ENCODE results near the gene OXCT2. TPM values are rescaled to one million over a fixed set of nuclear protein-coding genes. Genes with fewer than 3 reads are reported as not detected.
"Not testable (repeated sequence)": the region's sequence is repeated elsewhere in the genome, so short reads cannot be mapped to it uniquely, and the experiment has no call there.

The OXCT2 gene
- total and polyA plus RNA-seq, 9 of the 15 experiments (the other 6 are each of a cell fraction or from before 2014, with no cell fraction given): 0.08 to 0.64 (median 0.22) TPM; not detected in 2

DNA sequence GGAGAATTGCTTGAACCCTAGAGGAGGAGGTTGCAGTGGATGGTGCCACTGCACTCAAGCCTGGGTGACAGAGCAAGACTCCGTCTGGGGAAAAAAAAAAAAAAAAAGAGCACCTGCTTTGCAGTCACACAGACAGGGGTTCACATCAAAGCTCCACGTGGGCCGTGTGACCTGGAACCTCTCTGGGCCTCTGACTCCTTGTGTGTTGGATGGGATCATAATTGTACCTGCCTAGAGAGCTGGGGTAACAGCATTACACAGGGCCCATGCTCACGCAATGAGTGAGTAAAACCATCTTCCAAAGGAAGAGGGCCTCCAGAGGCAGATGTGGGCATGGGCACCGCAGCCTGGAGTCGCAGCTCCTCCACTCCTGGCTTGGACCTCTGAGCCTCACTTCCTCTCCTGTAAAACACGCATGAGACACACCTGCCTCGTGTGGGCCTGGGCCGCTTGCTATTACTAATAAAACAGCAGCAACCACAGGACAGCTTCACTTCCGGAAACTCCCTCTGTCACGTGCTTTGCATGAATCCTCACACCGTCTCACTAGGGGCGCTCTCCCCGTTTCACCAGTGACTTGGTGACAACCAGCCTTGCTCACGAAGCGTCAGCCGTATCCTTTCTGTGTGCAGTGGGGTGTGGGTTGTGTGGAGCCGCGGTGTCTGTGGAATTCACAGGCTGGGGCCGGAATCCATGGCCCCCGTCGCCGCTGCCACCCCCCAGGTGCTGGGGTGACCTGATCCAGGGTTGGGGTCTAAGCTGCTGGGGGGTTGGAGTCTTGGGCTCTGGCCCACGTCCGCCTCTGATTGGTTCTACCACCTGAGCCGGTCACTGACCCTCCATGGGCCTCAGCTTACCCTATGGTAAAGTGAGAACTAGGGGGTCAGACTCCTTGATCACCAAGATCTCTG is 28.0 kb upstream of the OXCT2 start (continued):
- TF ChIP-seq, protein P1, sequence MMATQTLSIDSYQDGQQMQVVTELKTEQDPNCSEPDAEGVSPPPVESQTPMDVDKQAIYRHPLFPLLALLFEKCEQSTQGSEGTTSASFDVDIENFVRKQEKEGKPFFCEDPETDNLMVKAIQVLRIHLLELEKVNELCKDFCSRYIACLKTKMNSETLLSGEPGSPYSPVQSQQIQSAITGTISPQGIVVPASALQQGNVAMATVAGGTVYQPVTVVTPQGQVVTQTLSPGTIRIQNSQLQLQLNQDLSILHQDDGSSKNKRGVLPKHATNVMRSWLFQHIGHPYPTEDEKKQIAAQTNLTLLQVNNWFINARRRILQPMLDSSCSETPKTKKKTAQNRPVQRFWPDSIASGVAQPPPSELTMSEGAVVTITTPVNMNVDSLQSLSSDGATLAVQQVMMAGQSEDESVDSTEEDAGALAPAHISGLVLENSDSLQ (IDR thresholded peaks at IDR 0.05): peak; percentile 24; the same call in 1 of the 2 replicates
- TF ChIP-seq, protein P2, sequence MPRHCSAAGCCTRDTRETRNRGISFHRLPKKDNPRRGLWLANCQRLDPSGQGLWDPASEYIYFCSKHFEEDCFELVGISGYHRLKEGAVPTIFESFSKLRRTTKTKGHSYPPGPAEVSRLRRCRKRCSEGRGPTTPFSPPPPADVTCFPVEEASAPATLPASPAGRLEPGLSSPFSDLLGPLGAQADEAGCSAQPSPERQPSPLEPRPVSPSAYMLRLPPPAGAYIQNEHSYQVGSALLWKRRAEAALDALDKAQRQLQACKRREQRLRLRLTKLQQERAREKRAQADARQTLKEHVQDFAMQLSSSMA (CRISPR knock-in tag; IDR thresholded peaks at IDR 0.05): 0 out of 2 replicates have a peak, but pooled peaks have one; percentile 14
- TF ChIP-seq, protein P3, sequence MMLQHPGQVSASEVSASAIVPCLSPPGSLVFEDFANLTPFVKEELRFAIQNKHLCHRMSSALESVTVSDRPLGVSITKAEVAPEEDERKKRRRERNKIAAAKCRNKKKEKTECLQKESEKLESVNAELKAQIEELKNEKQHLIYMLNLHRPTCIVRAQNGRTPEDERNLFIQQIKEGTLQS (IDR thresholded peaks at IDR 0.05): not testable (repeated sequence)
- TF ChIP-seq, protein P3 (CRISPR knock-in tag; conservative IDR thresholded peaks at IDR 0.05): 0 out of 2 replicates have a peak, but pooled peaks have one; percentile 51
- peak; percentile 34 for TF ChIP-seq TAF9B (IDR thresholded peaks at IDR 0.05; ENCODE audit: partially characterized antibody)
- 0 out of 2 replicates have a peak, but pooled peaks have one; percentile 13 for TF ChIP-seq ZNF57 (CRISPR knock-in tag; IDR thresholded peaks at IDR 0.05)
- TF ChIP-seq NRF1 (conservative IDR thresholded peaks at IDR 0.05 in 1 of 2, IDR thresholded peaks at IDR 0.05 in 1 of 2): peak in 1 of 2 experiments; percentile 56; a peak in 2 of 4 replicates
- TF ChIP-seq CBX1 (IDR thresholded peaks at IDR 0.05; ENCODE audit: low read depth): peak; percentile 70
- TF ChIP-seq E2F5 (CRISPR knock-in tag; IDR thresholded peaks at IDR 0.05): 0 out of 2 replicates have a peak, but pooled peaks have one; percentile 62
- peak; percentile 65 for TF ChIP-seq SUPT5H (IDR thresholded peaks at IDR 0.05)
- TF ChIP-seq MTA3 (IDR thresholded peaks at IDR 0.05; ENCODE audit: borderline replicate concordance): 0 out of 2 replicates have a peak, but pooled peaks have one; percentile 62
- peak; percentile 81 for TF ChIP-seq SPI1 (IDR thresholded peaks at IDR 0.05; ENCODE audit: borderline replicate concordance, low read depth, low read length)
- TF ChIP-seq NR2C1 (IDR thresholded peaks at IDR 0.05); ETV6 (IDR thresholded peaks at IDR 0.05; ENCODE audit: borderline replicate concordance in 1 of 2, low read depth in 2 of 2, low read length in 1 of 2): not testable (repeated sequence)
- peak; percentile 40; the same call in 1 of the 2 replicates for TF ChIP-seq NR2C1 (tag; IDR thresholded peaks at IDR 0.05)
- TF ChIP-seq SOX6 (IDR thresholded peaks at IDR 0.05): 0 out of 2 replicates have a peak, but pooled peaks have one; percentile 10
- peak; percentile 92 for TF ChIP-seq ZNF511 (CRISPR knock-in tag; IDR thresholded peaks at IDR 0.05)
- peak; percentile 61; the same call in 1 of the 2 replicates for TF ChIP-seq GTF2A2 (tag; IDR thresholded peaks at IDR 0.05)
- peak; percentile 51; the same call in 1 of the 2 replicates for TF ChIP-seq ETV6 (CRISPR knock-in tag; IDR thresholded peaks at IDR 0.05; ENCODE audit: borderline replicate concordance)
- peak; percentile 81; the same call in 1 of the 2 replicates for TF ChIP-seq KLF13 (tag; IDR thresholded peaks at IDR 0.05; ENCODE audit: borderline replicate concordance, low read depth)
- TF ChIP-seq ZNF589 (CRISPR knock-in tag; IDR thresholded peaks at IDR 0.05; ENCODE audit: low read depth): peak; percentile 98
- TF ChIP-seq ZNF431 (CRISPR knock-in tag; IDR thresholded peaks at IDR 0.05): peak; percentile 69
- peak; percentile 29 for TF ChIP-seq TEAD4 (IDR thresholded peaks at IDR 0.05; ENCODE audit: low read length)
- TF ChIP-seq TEAD4 (CRISPR knock-in tag; IDR thresholded peaks at IDR 0.05; ENCODE audit: borderline replicate concordance): 0 out of 2 replicates have a peak, but pooled peaks have one; percentile 42

Measured in K562 (cell line).